ENCODE results near the gene SMCHD1. TPM values are rescaled to one million over a fixed set of nuclear protein-coding genes. Genes with fewer than 3 reads are reported as not detected.

Gene SMCHD1
- total RNA-seq, 1 donor from 2014 or later: 71.2 TPM

- TF ChIP-seq CTCF (IDR thresholded peaks at IDR 0.05; ENCODE audit: unreplicated experiment): no peak
- H3K27ac Mint-ChIP-seq: no peak overlapping the region
Observed at GRCh38 chr18:2680216-2680792, 24.8 kb downstream of the SMCHD1 start.

DNA sequence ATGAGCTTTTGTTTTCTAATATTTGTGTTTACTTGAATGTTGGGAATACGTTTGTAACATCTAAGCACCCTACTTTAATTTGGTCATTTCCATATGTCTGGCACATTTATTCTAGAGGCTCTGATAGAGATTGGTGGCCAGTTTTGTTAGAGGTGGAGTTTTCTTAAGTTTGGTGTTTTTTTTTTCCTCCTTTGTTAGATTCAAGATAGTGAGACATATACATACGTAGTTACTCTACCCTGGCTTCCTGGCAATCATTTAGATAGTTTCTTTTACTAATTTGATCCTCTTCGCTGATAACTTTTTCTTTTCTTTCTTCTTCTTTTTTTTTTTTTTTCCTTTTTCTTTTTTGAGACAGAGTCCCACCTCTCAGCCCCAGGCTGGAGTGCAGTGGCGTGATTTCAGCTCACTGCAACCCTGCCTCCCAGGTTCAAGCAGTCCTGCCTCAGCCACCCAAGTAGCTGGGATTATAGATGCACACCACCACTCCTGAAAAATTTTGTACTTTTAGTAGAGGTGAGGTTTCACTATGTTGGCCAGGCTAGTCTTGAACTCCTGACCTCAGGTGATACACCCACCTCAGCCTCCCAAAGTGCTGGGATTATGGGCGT lies 26.6 kb downstream of the SMCHD1 start:
- no peak for DNase-seq (ENCODE audit: low spot score in 2 of 2, unreplicated experiment in 2 of 2)
- Mint-ChIP-seq H3K36me3 (peaks cover 51% of the 10 kb centered on the region), H3K4me1 (peaks cover 8% of the 10 kb centered on the region), H3K4me3 (no peak overlapping the region), H3K27me3 (ENCODE audit: low read depth) (no peaks in the 10 kb centered on the region), H3K27ac (peak overlapping the region; percentile 67), H3K9me3 (peaks cover 24% of the 10 kb centered on the region)
- no peak for TF ChIP-seq CTCF (IDR thresholded peaks at IDR 0.05; ENCODE audit: unreplicated experiment)

More at GRCh38 chr18:2680216-2680792, 24.8 kb downstream of the SMCHD1 start:
- H3K9me3 Mint-ChIP-seq: peaks cover 6% of the 10 kb centered on the region
- peaks cover 43% of the 10 kb centered on the region for H3K36me3 Mint-ChIP-seq
- H3K27me3 Mint-ChIP-seq (ENCODE audit: low read depth): no peaks in the 10 kb centered on the region
- no peak overlapping the region for H3K4me3 Mint-ChIP-seq
- no peak for DNase-seq (ENCODE audit: low spot score in 2 of 2, unreplicated experiment in 2 of 2)
- peaks cover 8% of the 10 kb centered on the region for H3K4me1 Mint-ChIP-seq

- peaks cover 8% of the 10 kb centered on the region for H3K4me1 Mint-ChIP-seq
- no peak overlapping the region for H3K4me3 Mint-ChIP-seq
- TF ChIP-seq CTCF (IDR thresholded peaks at IDR 0.05; ENCODE audit: unreplicated experiment): no peak
- peaks cover 32% of the 10 kb centered on the region for H3K9me3 Mint-ChIP-seq
- peaks cover 57% of the 10 kb centered on the region for H3K36me3 Mint-ChIP-seq
- H3K27me3 Mint-ChIP-seq (ENCODE audit: low read depth): no peaks in the 10 kb centered on the region
- no peak for DNase-seq (ENCODE audit: low spot score in 2 of 2, unreplicated experiment in 2 of 2)
- H3K27ac Mint-ChIP-seq: peak overlapping the region; percentile 77
Observed at GRCh38 chr18:2683055-2683454, 27.5 kb downstream of the SMCHD1 start.

DNA sequence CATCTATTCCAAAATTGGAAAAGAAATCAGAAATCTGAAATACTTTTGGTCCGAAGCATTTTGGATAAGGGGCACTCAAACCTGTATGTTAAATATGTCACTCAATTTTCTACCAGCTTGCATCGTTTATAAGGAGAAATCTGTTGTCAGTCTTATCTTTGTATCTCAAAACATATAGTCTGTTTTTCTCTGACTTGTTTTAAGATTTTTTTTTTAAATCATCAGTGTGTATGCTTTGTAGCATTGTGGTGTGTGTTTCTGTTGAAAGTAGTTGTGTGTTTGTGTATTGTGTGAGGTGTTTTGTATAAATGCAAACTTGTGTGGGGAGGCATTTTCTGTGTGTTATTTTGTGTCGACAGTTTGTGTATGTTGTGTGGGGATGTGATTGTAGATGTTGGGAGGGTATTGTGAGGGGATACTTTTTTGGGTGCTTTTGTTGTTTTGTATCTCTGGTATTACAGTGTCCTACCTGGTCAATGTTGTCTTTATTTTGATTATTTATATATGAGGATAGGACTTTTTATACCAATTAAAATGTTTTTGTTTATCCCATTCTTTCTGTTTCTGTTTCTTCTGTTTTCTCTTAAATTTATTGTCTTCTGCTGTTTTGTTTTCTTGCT lies 30.9 kb downstream of the SMCHD1 start:
- DNase-seq (ENCODE audit: low spot score in 2 of 2, unreplicated experiment in 2 of 2): no peak
- no peak overlapping the region for H3K27ac Mint-ChIP-seq
- no peak for TF ChIP-seq CTCF (IDR thresholded peaks at IDR 0.05; ENCODE audit: unreplicated experiment)
- no peaks in the 10 kb centered on the region for H3K27me3 Mint-ChIP-seq (ENCODE audit: low read depth)
- no peak overlapping the region for H3K4me3 Mint-ChIP-seq
- peaks cover 54% of the 10 kb centered on the region for H3K36me3 Mint-ChIP-seq
- H3K9me3 Mint-ChIP-seq: peaks cover 26% of the 10 kb centered on the region
- peaks cover 8% of the 10 kb centered on the region for H3K4me1 Mint-ChIP-seq

GRCh38 chr18:2687390-2688001 lies 32.0 kb downstream of the SMCHD1 start:
- DNase-seq (ENCODE audit: low spot score in 2 of 2, unreplicated experiment in 2 of 2): no peak
- peaks cover 63% of the 10 kb centered on the region for H3K36me3 Mint-ChIP-seq
- no peak overlapping the region for H3K27ac Mint-ChIP-seq
- no peak for TF ChIP-seq CTCF (IDR thresholded peaks at IDR 0.05; ENCODE audit: unreplicated experiment)
- H3K9me3 Mint-ChIP-seq: peaks cover 26% of the 10 kb centered on the region
- H3K27me3 Mint-ChIP-seq (ENCODE audit: low read depth): no peaks in the 10 kb centered on the region
- H3K4me1 Mint-ChIP-seq: peaks cover 7% of the 10 kb centered on the region
- no peak overlapping the region for H3K4me3 Mint-ChIP-seq
